HepG2 (cell line): Measurements from ENCODE around the gene HHATL.

Source experiments
- DMAP1 ChIP-seq: IDR thresholded peaks from 2 replicates; pipeline ENCODE4 v1.6.1; 2016
- POLR2AphosphoS5 ChIP-seq: IDR thresholded peaks from 2 replicates; pipeline ENCODE4 v1.6.1; 2012; ENCODE audit warnings: low read depth, low read length
- SMAD3 ChIP-seq: sonication (generic); formaldehyde crosslinking; IDR thresholded peaks from 2 replicates; pipeline ENCODE4 v1.4.0; 2020; ENCODE audit warnings: missing genetic modification reagents
- ZBTB44 ChIP-seq: sonication (generic); formaldehyde crosslinking; IDR thresholded peaks from 2 replicates; pipeline ENCODE4 v1.4.0; 2020; ENCODE audit warnings: missing genetic modification reagents
- ZZZ3 ChIP-seq: sonication (generic); formaldehyde crosslinking; IDR thresholded peaks from 2 replicates; pipeline ENCODE4 v1.4.0; 2020; ENCODE audit warnings: missing genetic modification reagents, mild to moderate bottlenecking, borderline replicate concordance

- TF ChIP-seq ZBTB44 (CRISPR knock-in tag) (no peak), POLR2AphosphoS5 (no peak), DMAP1 (CRISPR knock-in tag) (no peak), ZZZ3 (no peak), SMAD3 (no peak)
Measured at GRCh38 chr3:42660898-42661297, 41.7 kb downstream of the HHATL start.
